Omental fat pad (tissue), 4 donors: ENCODE measurements around the gene IMMT. TPM values are rescaled to one million over a fixed set of nuclear protein-coding genes. Genes with fewer than 3 reads are reported as not detected.
A peak's percentile ranks its signal among the peaks of the same experiment; 100 is the strongest.

Experiments used
- ATAC-seq: fragments of 150-250 bp; one replicate; pipeline ENCODE4 v1.9.1; 2016; ENCODE audit warnings: mild to moderate bottlenecking, moderate library complexity; ENCODE audit not compliant: low FRiP score
- DNase-seq: peaks from one replicate; pipeline ENCODE4 v3.0.0-alpha.2; 2019; ENCODE audit warnings: low spot score
- total RNA-seq, 4 donors: library from RNA; depleted of rRNA; stranded (reverse); fragments of >200 nt; gene quantifications; one replicate each; pipeline ENCODE4 v1.1.0, GENCODE V29; 2016
- TF ChIP-seq, protein P1 (sequence below), 3 donors: fragments of 450-650 bp; IDR thresholded peaks; one replicate each; pipeline ENCODE4 v1.5.1; 2016 to 2017; ENCODE audit warnings: antibody characterized with exemption in 3 of 3, mild to moderate bottlenecking in 3 of 3, moderate library complexity in 2 of 3

IMMT gene
- total RNA-seq, 4 donors from 2014 or later = 52.2 to 64.7 (median 58.7) TPM

GRCh38 chr2:86226070-86226469 lies 30.8 kb upstream of the IMMT start:
- no peak for ATAC-seq
- TF ChIP-seq, protein P1, sequence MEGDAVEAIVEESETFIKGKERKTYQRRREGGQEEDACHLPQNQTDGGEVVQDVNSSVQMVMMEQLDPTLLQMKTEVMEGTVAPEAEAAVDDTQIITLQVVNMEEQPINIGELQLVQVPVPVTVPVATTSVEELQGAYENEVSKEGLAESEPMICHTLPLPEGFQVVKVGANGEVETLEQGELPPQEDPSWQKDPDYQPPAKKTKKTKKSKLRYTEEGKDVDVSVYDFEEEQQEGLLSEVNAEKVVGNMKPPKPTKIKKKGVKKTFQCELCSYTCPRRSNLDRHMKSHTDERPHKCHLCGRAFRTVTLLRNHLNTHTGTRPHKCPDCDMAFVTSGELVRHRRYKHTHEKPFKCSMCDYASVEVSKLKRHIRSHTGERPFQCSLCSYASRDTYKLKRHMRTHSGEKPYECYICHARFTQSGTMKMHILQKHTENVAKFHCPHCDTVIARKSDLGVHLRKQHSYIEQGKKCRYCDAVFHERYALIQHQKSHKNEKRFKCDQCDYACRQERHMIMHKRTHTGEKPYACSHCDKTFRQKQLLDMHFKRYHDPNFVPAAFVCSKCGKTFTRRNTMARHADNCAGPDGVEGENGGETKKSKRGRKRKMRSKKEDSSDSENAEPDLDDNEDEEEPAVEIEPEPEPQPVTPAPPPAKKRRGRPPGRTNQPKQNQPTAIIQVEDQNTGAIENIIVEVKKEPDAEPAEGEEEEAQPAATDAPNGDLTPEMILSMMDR (IDR thresholded peaks at IDR 0.05) = no peak
- no peak for DNase-seq

- ATAC-seq (no peak), DNase-seq (no peak)
- TF ChIP-seq, protein P1 (IDR thresholded peaks at IDR 0.05) = no peak
These were observed 30.3 kb upstream of the IMMT start for GRCh38 chr2:86225581-86225980.

- no peak for ATAC-seq
- DNase-seq = no peak
- TF ChIP-seq, protein P1 (IDR thresholded peaks at IDR 0.05) = no peak
These were observed 29.5 kb upstream of the IMMT start for GRCh38 chr2:86224645-86225355.

GRCh38 chr2:86223927-86224560 lies 28.8 kb upstream of the IMMT start:
- ATAC-seq = no peak
- no peak for DNase-seq
- TF ChIP-seq, protein P1 (IDR thresholded peaks at IDR 0.05) = no peak

- no peak for DNase-seq
- ATAC-seq = peak; percentile 79
These were observed 28.1 kb upstream of the IMMT start for GRCh38 chr2:86223140-86223926.

GRCh38 chr2:86221066-86221684 lies 25.9 kb upstream of the IMMT start:
- DNase-seq (no peak), ATAC-seq (peak; percentile 17)
- TF ChIP-seq, protein P1 (IDR thresholded peaks at IDR 0.05) = peak in 1 of 3 donors; percentile 68

More at GRCh38 chr2:86223140-86223926, 28.1 kb upstream of the IMMT start:
- TF ChIP-seq, protein P1 (IDR thresholded peaks at IDR 0.05) = no peak
